Neural cell (in vitro differentiated cells): ENCODE results near the gene POLR1C. TPM values are rescaled to one million over a fixed set of nuclear protein-coding genes. Genes with fewer than 3 reads are reported as not detected.

Experiments used
- H2AFZ ChIP-seq: fragments of 200-600, 300-800 bp; sonication (generic), shearing (Covaris generic); 2 replicates; pipeline ENCODE4 v1.6.0; 2014; ENCODE audit warnings: low read depth, mild to moderate bottlenecking, antibody characterized with exemption, low read length, moderate library complexity
- H3F3A ChIP-seq: fragments of 200-600 bp; shearing (Covaris generic); 2 replicates; pipeline ENCODE4 v1.6.1; 2016; ENCODE audit warnings: mild to moderate bottlenecking, moderate library complexity, mixed read lengths, antibody characterized with exemption, low read length; ENCODE audit not compliant: insufficient read depth, poor library complexity, severe bottlenecking
- H3K27ac ChIP-seq: fragments of 200-600, 300-800 bp; sonication (generic), shearing (Covaris generic); 2 replicates; pipeline ENCODE4 v1.5.1; 2014; ENCODE audit warnings: mild to moderate bottlenecking, low read length, moderate library complexity
- H3K27me3 ChIP-seq: fragments of 300-800, 200-600 bp; sonication (generic), shearing (Covaris generic); 2 replicates; pipeline ENCODE4 v1.6.0; 2014; ENCODE audit warnings: mild to moderate bottlenecking, low read depth, low read length, moderate library complexity; ENCODE audit not compliant: insufficient read depth
- H3K36me3 ChIP-seq: fragments of 300-800, 200-600 bp; sonication (generic), shearing (Covaris generic); 2 replicates; pipeline ENCODE4 v1.5.1; 2014; ENCODE audit warnings: mild to moderate bottlenecking, antibody characterized with exemption, low read length, moderate library complexity; ENCODE audit not compliant: insufficient read depth
- H3K4me2 ChIP-seq: fragments of 300-800, 200-600 bp; sonication (generic), shearing (Covaris generic); 2 replicates; pipeline ENCODE4 v1.6.0; 2014; ENCODE audit warnings: mild to moderate bottlenecking, low read length
- H3K4me3 ChIP-seq: fragments of 300-800, 200-600 bp; sonication (generic), shearing (Covaris generic); 2 replicates; pipeline ENCODE4 v1.5.1; 2014; ENCODE audit warnings: mild to moderate bottlenecking, low read length, moderate library complexity
- H3K79me2 ChIP-seq: fragments of 200-600 bp; shearing (Covaris generic); replicated peaks from 2 replicates; pipeline ENCODE4 v1.6.0; 2014; ENCODE audit warnings: mild to moderate bottlenecking, low read length, moderate library complexity; ENCODE audit not compliant: insufficient read depth
- H3K9ac ChIP-seq: fragments of 300-800, 200-600 bp; sonication (generic), shearing (Covaris generic); 2 replicates; pipeline ENCODE4 v1.6.1; 2016; ENCODE audit warnings: mild to moderate bottlenecking, low read length, mixed read lengths
- H3K9me2 ChIP-seq: fragments of 200-600 bp; shearing (Covaris generic); 2 replicates; pipeline ENCODE4 v1.6.1; 2016; ENCODE audit warnings: mild to moderate bottlenecking, low read length, mixed read lengths; ENCODE audit not compliant: insufficient read depth
- H3K9me3 ChIP-seq: fragments of 200-600, 300-800 bp; sonication (generic), shearing (Covaris generic); 2 replicates; pipeline ENCODE4 v1.6.1; 2016; ENCODE audit warnings: mild to moderate bottlenecking, mixed run types, low read length, moderate library complexity, mixed read lengths
- H4K20me1 ChIP-seq: fragments of 200-600 bp; shearing (Covaris generic); 2 replicates; pipeline ENCODE4 v1.6.1; 2016; ENCODE audit warnings: mild to moderate bottlenecking, mixed run types; ENCODE audit not compliant: insufficient read depth
- CTCF ChIP-seq: fragments of 450-650 bp; IDR thresholded peaks from 2 replicates; pipeline ENCODE4 v1.5.1; 2014; ENCODE audit warnings: antibody characterized with exemption, mild to moderate bottlenecking, moderate library complexity; ENCODE audit not compliant: poor library complexity, severe bottlenecking
- EP300 ChIP-seq: fragments of 450-650 bp; conservative IDR thresholded peaks from 2 replicates; pipeline ENCODE4 v1.6.1; 2014; ENCODE audit warnings: antibody characterized with exemption, mild to moderate bottlenecking, moderate library complexity; ENCODE audit not compliant: poor library complexity, severe bottlenecking
- EZH2 ChIP-seq: fragments of 200-600, 300-800 bp; shearing (Covaris generic), sonication (generic); IDR thresholded peaks from 2 replicates; pipeline ENCODE4 v1.6.1; 2014; ENCODE audit warnings: antibody characterized with exemption, low read length, borderline replicate concordance, mild to moderate bottlenecking; ENCODE audit not compliant: insufficient read depth, poor library complexity, severe bottlenecking
- MXI1 ChIP-seq: fragments of 450-650 bp; conservative IDR thresholded peaks from 2 replicates; pipeline ENCODE4 v1.6.1; 2014; ENCODE audit warnings: antibody characterized with exemption, mild to moderate bottlenecking; ENCODE audit not compliant: poor library complexity, severe bottlenecking
- POLR2AphosphoS5 ChIP-seq: IDR thresholded peaks from 2 replicates; pipeline ENCODE4 v1.6.1; 2012
- RAD21 ChIP-seq: fragments of 450-650 bp; conservative IDR thresholded peaks from 2 replicates; pipeline ENCODE4 v1.6.1; 2014; ENCODE audit warnings: antibody characterized with exemption, mild to moderate bottlenecking, moderate library complexity
- REST ChIP-seq: IDR thresholded peaks from 2 replicates; pipeline ENCODE4 v1.6.1; 2012; ENCODE audit warnings: borderline replicate concordance
- SMC3 ChIP-seq: fragments of 450-650 bp; conservative IDR thresholded peaks from 2 replicates; pipeline ENCODE4 v1.6.1; 2014; ENCODE audit warnings: antibody characterized with exemption, mild to moderate bottlenecking, moderate library complexity; ENCODE audit not compliant: poor library complexity
- TAF1 ChIP-seq: IDR thresholded peaks from 2 replicates; pipeline ENCODE4 v1.6.1; 2012; ENCODE audit warnings: low read depth
- polyA plus RNA-seq: library from polyadenylated mRNA; depleted of rRNA; stranded (reverse); fragments of >200 nt; gene quantifications from 2 replicates; pipeline ENCODE4 v1.2.3, GENCODE V29; 2014

The POLR1C gene
- polyA plus RNA-seq, 1 donor from 2014 or later = 88.7 TPM

DNA sequence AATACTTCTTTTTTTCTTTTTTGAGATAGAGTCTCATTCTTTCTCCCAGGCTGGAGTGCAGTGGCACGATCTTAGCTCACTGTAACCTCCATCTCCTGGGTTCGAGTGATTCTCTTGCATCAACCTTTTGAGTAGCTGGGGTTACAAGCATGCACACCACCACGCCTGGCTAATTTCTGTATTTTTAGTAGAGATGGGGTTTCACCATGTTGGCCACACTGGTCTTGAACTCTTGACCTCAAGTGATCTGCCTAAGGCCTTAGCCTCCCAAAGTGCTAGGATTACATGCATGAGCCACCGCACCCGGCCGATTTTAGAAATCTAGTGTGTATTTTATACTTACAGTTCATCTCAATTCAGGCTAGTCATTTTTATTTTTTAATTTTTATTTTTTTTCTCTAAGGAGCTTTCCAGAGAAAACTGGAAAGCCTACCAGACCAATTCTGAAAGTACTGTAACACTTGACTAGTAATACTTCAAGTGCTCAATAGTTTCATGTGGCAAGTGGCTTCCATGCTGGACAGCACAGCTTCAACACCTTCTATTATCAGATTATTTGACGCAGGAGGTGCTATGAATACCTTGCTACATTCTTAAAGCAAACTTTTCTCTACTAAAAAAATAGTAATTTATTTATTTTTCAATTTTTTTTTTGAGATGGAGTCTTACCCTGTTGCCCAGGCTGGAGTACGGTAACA lies 25.0 kb downstream of the POLR1C start:
- Histone ChIP-seq H3K27ac (no peak overlapping the region), H2AFZ (no peak overlapping the region), H4K20me1 (no peaks in the 10 kb centered on the region), H3K9me2 (no peaks in the 10 kb centered on the region), H3K36me3 (no peaks in the 10 kb centered on the region), H3K9me3 (no peaks in the 10 kb centered on the region), H3F3A (no peaks in the 10 kb centered on the region), H3K27me3 (no peaks in the 10 kb centered on the region), H3K79me2 (no peaks in the 10 kb centered on the region), H3K9ac (no peak overlapping the region), H3K4me2 (no peak overlapping the region), H3K4me3 (no peak overlapping the region)
- TF ChIP-seq CTCF (no peak), TAF1 (no peak), POLR2AphosphoS5 (no peak), EZH2 (no peak), EP300 (no peak), SMC3 (no peak), RAD21 (no peak), MXI1 (no peak), REST (no peak)

DNA sequence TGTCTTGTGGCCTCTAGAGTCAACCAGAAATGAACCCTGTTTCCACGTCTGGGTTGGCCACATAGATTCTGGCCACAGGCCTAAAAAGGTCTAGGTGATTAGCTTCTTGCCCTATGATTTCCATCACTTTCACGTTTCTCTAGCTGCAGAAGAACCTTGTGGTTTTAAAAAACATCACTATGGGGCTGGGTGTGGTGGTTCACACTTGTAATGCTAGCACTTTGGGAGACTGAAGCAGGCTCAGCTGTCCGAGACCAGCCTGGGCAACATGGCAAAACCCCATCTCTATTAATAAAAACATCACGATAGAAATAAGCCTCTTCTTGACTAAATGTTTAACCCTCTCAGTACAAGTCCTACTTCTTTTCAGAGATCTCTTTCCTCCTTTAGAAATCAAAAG lies 27.6 kb downstream of the POLR1C start:
- Histone ChIP-seq H3K9me2 (no peaks in the 10 kb centered on the region), H3K4me3 (no peak overlapping the region), H4K20me1 (no peaks in the 10 kb centered on the region), H2AFZ (no peak overlapping the region), H3K4me2 (no peak overlapping the region), H3K9me3 (no peaks in the 10 kb centered on the region), H3K36me3 (no peaks in the 10 kb centered on the region), H3F3A (no peaks in the 10 kb centered on the region), H3K9ac (no peak overlapping the region), H3K27me3 (no peaks in the 10 kb centered on the region), H3K79me2 (no peaks in the 10 kb centered on the region), H3K27ac (no peak overlapping the region)
- TF ChIP-seq EP300 (no peak), RAD21 (no peak), SMC3 (no peak), CTCF (no peak), REST (no peak), MXI1 (no peak), POLR2AphosphoS5 (no peak), EZH2 (no peak), TAF1 (no peak)
